IMR-90 (cell line): ENCODE measurements around the gene KIF5C. TPM values are rescaled to one million over a fixed set of nuclear protein-coding genes. Genes with fewer than 3 reads are reported as not detected.

Source experiments
- ATAC-seq: fragments of 200-7000 bp; cut with Tn5 transposase; 2 replicates; pipeline ENCODE4 v1.9.1; 2020; ENCODE audit warnings: low read depth, mild to moderate bottlenecking, moderate library complexity
- BruUV-seq: library from RNA; stranded (reverse); fragments of 400-500 nt; replicated peaks from 2 replicates; lab custom pipeline; 2021; lab: Mats Ljungman, UMichigan
- CTCF ChIA-PET: fragments of 300-600 bp; formaldehyde crosslinking; extraction: SDS; loops from one replicate; lab custom pipeline; 2021; ENCODE audit warnings: antibody characterized with exemption; lab: Yijun Ruan, JAX
- POLR2A ChIA-PET: fragments of 300-600 bp; sonication (Branson Sonifier 250); formaldehyde crosslinking; loops from one replicate; lab custom pipeline; 2022; ENCODE audit warnings: antibody characterized with exemption; ENCODE audit not compliant: unreplicated experiment; lab: Charles Lee
- DNase-seq: peaks from one replicate; pipeline ENCODE4 v3.0.0; 2013
- H2AFZ ChIP-seq: replicated peaks from 2 replicates; pipeline ENCODE3; 2013; ENCODE audit warnings: low read length, mild to moderate bottlenecking; ENCODE audit not compliant: poor library complexity
- H2AK5ac ChIP-seq: 2 replicates; pipeline ENCODE4 v1.6.1; 2013; ENCODE audit warnings: low read depth, low read length, inconsistent platforms
- H2AK9ac ChIP-seq: replicated peaks from 2 replicates; pipeline ENCODE3; 2013; ENCODE audit warnings: mild to moderate bottlenecking, low read depth, low read length, moderate library complexity; ENCODE audit not compliant: poor library complexity
- H2BK120ac ChIP-seq: 2 replicates; pipeline ENCODE4 v1.6.1; 2013; ENCODE audit warnings: low read depth, low read length, inconsistent platforms
- H2BK15ac ChIP-seq: 3 replicates; pipeline ENCODE4 v1.6.1; 2013; ENCODE audit warnings: low read depth, low read length, inconsistent platforms
- H2BK20ac ChIP-seq: 2 replicates; pipeline ENCODE4 v1.6.1; 2013; ENCODE audit warnings: low read depth, mild to moderate bottlenecking, inconsistent platforms, low read length, moderate library complexity
- H2BK5ac ChIP-seq: 2 replicates; pipeline ENCODE4 v1.6.1; 2013; ENCODE audit warnings: mild to moderate bottlenecking, low read depth, low read length, inconsistent platforms; ENCODE audit not compliant: poor library complexity, severe bottlenecking
- H3K14ac ChIP-seq: replicated peaks from 2 replicates; pipeline ENCODE4 v1.6.1; 2013; ENCODE audit warnings: low read depth, low read length, inconsistent platforms
- H3K18ac ChIP-seq: 2 replicates; pipeline ENCODE4 v1.6.1; 2013; ENCODE audit warnings: low read depth, low read length, control low read depth
- H3K23ac ChIP-seq: 2 replicates; pipeline ENCODE4 v1.6.1; 2013; ENCODE audit warnings: low read depth, low read length, inconsistent platforms
- H3K27ac ChIP-seq: 2 replicates; pipeline ENCODE4 v1.5.1; 2013; ENCODE audit warnings: mild to moderate bottlenecking, control low read depth, low read length; ENCODE audit not compliant: insufficient read depth
- H3K27me3 ChIP-seq: 2 replicates; pipeline ENCODE4 v1.6.1; 2013; ENCODE audit warnings: low read length; ENCODE audit not compliant: control insufficient read depth, insufficient read depth
- H3K36me3 ChIP-seq: 2 replicates; pipeline ENCODE4 v1.6.1; 2013; ENCODE audit warnings: low read length, mixed read lengths; ENCODE audit not compliant: control insufficient read depth, insufficient read depth
- H3K4ac ChIP-seq: 2 replicates; pipeline ENCODE4 v1.6.1; 2013; ENCODE audit warnings: low read depth, low read length, inconsistent platforms
- H3K4me1 ChIP-seq: 2 replicates; pipeline ENCODE4 v1.6.1; 2013; ENCODE audit warnings: low read length, mixed read lengths; ENCODE audit not compliant: control insufficient read depth, insufficient read depth
- H3K4me2 ChIP-seq: 2 replicates; pipeline ENCODE4 v1.6.1; 2013; ENCODE audit warnings: low read depth, mild to moderate bottlenecking, control low read depth, low read length, moderate library complexity
- H3K4me3 ChIP-seq: 2 replicates; pipeline ENCODE4 v1.5.1; 2013; ENCODE audit warnings: low read depth, mild to moderate bottlenecking, control low read depth, low read length, moderate library complexity; ENCODE audit not compliant: insufficient read depth
- H3K56ac ChIP-seq: 2 replicates; pipeline ENCODE4 v1.6.1; 2013; ENCODE audit warnings: low read length, inconsistent platforms; ENCODE audit not compliant: insufficient read depth; ENCODE audit errors: extremely low read depth
- H3K79me1 ChIP-seq, 2 experiments: 2 replicates each; pipeline ENCODE4 v1.6.1; 2013; ENCODE audit warnings: low read length in 2 of 2, inconsistent platforms in 1 of 2, low read depth in 1 of 2
- H3K9ac ChIP-seq: 2 replicates; pipeline ENCODE4 v1.6.1; 2013; ENCODE audit warnings: low read depth, low read length, control low read depth
- H3K9me1 ChIP-seq: 2 replicates; pipeline ENCODE4 v1.6.1; 2013; ENCODE audit warnings: low read length, inconsistent platforms; ENCODE audit not compliant: insufficient read depth
- H3K9me3 ChIP-seq: 2 replicates; pipeline ENCODE4 v1.6.1; 2013; ENCODE audit warnings: low read length; ENCODE audit not compliant: control insufficient read depth, insufficient read depth
- H4K20me1 ChIP-seq: 2 replicates; pipeline ENCODE4 v1.6.1; 2013; ENCODE audit warnings: low read length, inconsistent platforms; ENCODE audit not compliant: insufficient read depth
- H4K5ac ChIP-seq: 2 replicates; pipeline ENCODE4 v1.6.1; 2013; ENCODE audit warnings: mild to moderate bottlenecking, low read depth, low read length, control low read depth
- H4K8ac ChIP-seq, 2 experiments: 2 replicates each; pipeline ENCODE4 v1.6.1; 2013; ENCODE audit warnings: low read depth in 2 of 2, low read length in 2 of 2, control low read depth in 1 of 2, inconsistent platforms in 1 of 2
- H4K91ac ChIP-seq: 2 replicates; pipeline ENCODE4 v1.6.1; 2013; ENCODE audit warnings: low read depth, low read length, inconsistent platforms; ENCODE audit not compliant: insufficient read depth
- BHLHE40 ChIP-seq: fragments of 150-350 bp; IDR thresholded peaks from 2 replicates; pipeline ENCODE4 v1.6.1; 2016; ENCODE audit warnings: mild to moderate bottlenecking, low read depth, low read length
- CEBPB ChIP-seq: IDR thresholded peaks from 2 replicates; pipeline ENCODE4 v1.6.1; 2012; ENCODE audit warnings: low read depth, low read length, improper control_type of control experiment
- CTCF ChIP-seq: conservative IDR thresholded peaks from 2 replicates; pipeline ENCODE4 v1.5.1; 2012; ENCODE audit warnings: mild to moderate bottlenecking, low read depth, low read length, improper control_type of control experiment
- ELK1 ChIP-seq: fragments of 150-350 bp; IDR thresholded peaks from 2 replicates; pipeline ENCODE4 v1.6.1; 2016; ENCODE audit warnings: low read depth, mild to moderate bottlenecking, low read length, moderate library complexity, borderline replicate concordance
- FOS ChIP-seq: fragments of 150-350 bp; IDR thresholded peaks from 2 replicates; pipeline ENCODE4 v1.6.1; 2016; ENCODE audit warnings: low read depth, low read length
- MAFK ChIP-seq: IDR thresholded peaks from 2 replicates; pipeline ENCODE4 v1.6.1; 2012; ENCODE audit warnings: low read depth, low read length, improper control_type of control experiment
- MAZ ChIP-seq: IDR thresholded peaks from 2 replicates; pipeline ENCODE4 v1.6.1; 2012; ENCODE audit warnings: low read depth, mild to moderate bottlenecking, low read length, improper control_type of control experiment, moderate library complexity, borderline replicate concordance
- MXI1 ChIP-seq: IDR thresholded peaks from 2 replicates; pipeline ENCODE4 v1.6.1; 2012; ENCODE audit warnings: low read depth, mild to moderate bottlenecking, low read length, moderate library complexity, borderline replicate concordance
- POLR2A ChIP-seq: IDR thresholded peaks from 2 replicates; pipeline ENCODE4 v1.6.1; 2012; ENCODE audit warnings: mild to moderate bottlenecking, low read depth, low read length
- RCOR1 ChIP-seq: IDR thresholded peaks from 2 replicates; pipeline ENCODE4 v1.6.1; 2012; ENCODE audit warnings: mild to moderate bottlenecking, low read length, improper control_type of control experiment; ENCODE audit not compliant: insufficient replicate concordance
- RFX5 ChIP-seq: IDR thresholded peaks from 2 replicates; pipeline ENCODE4 v1.8.0; 2012; ENCODE audit warnings: low read depth, mild to moderate bottlenecking, low read length, moderate library complexity
- SMC3 ChIP-seq: fragments of 150-350 bp; IDR thresholded peaks from 2 replicates; pipeline ENCODE4 v1.6.1; 2016; ENCODE audit warnings: low read depth, mild to moderate bottlenecking, antibody characterized with exemption, low read length, moderate library complexity
- USF2 ChIP-seq: fragments of 150-350 bp; IDR thresholded peaks from 2 replicates; pipeline ENCODE4 v1.6.1; 2017; ENCODE audit warnings: mild to moderate bottlenecking, antibody characterized with exemption, low read length, low read depth
- WGBS, 2 experiments: methylation state at CpG; one replicate each; pipeline versions ENCODE4 v1.1.5 to v1.1.7; 2013; ENCODE audit warnings: missing lambda C conversion rate in 2 of 2; ENCODE audit not compliant: insufficient read length in 1 of 2; ENCODE audit errors: extremely low coverage in 2 of 2; 5-methylcytosine and 5-hydroxymethylcytosine counted together
- dilution Hi-C: fragments of 300-500 bp; cut with HindIII; formaldehyde crosslinking; loops from one replicate; pipeline ENCODE4 v1.14.3; 2018; ENCODE audit warnings: low sequenced_read_pairs; ENCODE audit not compliant: unreplicated experiment
- in situ Hi-C: fragments of 300-500 bp; cut with MboI; formaldehyde crosslinking; loops from 3 replicates; pipeline ENCODE4 v1.14.3; 2019; ENCODE audit warnings: low sequenced_read_pairs, inconsistent platforms, mixed read lengths
- intact Hi-C: fragments of 100-400 bp; cut with micrococcal nuclease; formaldehyde crosslinking; loops from 2 replicates; pipeline ENCODE4 v1.10.0; 2022
- polyA plus RNA-seq, 3 experiments: library from polyadenylated mRNA; depleted of rRNA; stranded (reverse); fragments of >200 nt; gene quantifications; 2 replicates each; pipeline ENCODE4 v1.2.3, GENCODE V29; 2012; ENCODE audit warnings: low replicate concordance in 1 of 3
- total RNA-seq: library from RNA; depleted of rRNA; stranded (reverse); fragments of >200 nt; gene quantifications from 2 replicates; pipeline ENCODE4 v1.2.3, GENCODE V29; 2012

KIF5C gene
- total and polyA plus RNA-seq, 2 of the 4 experiments (the other 2 are of a cell fraction) = 0.10 to 0.18 TPM

GRCh38 chr2:148880636-148881035 lies 5.6 kb downstream of the KIF5C start:
- no peaks in the 10 kb centered on the region; the same call in 1 of the 2 replicates for H3K9me3 ChIP-seq
- no peak overlapping the region for H2BK20ac ChIP-seq
- dilution Hi-C loops = no loop called here
- no peaks in the 10 kb centered on the region for H3K36me3 ChIP-seq
- H3K9me1 ChIP-seq = no peaks in the 10 kb centered on the region
- intact Hi-C loops = no loop called here
- no peak overlapping the region for H2BK5ac ChIP-seq
- no peak overlapping the region for H3K4me2 ChIP-seq
- no peaks in the 10 kb centered on the region for H3K79me1 ChIP-seq
- no peak overlapping the region for H3K4ac ChIP-seq
- DNase-seq = no peak
- no peak overlapping the region for H4K5ac ChIP-seq
- H3K23ac ChIP-seq = no peak overlapping the region
- H2AK9ac ChIP-seq = no peak overlapping the region
- in situ Hi-C loops = no loop called here
- H3K27ac ChIP-seq = no peak overlapping the region
- H3K27me3 ChIP-seq = peaks cover 19% of the 10 kb centered on the region
- H3K56ac ChIP-seq = no peak overlapping the region
- no peaks in the 10 kb centered on the region for H3K4me1 ChIP-seq
- H3K18ac ChIP-seq = no peak overlapping the region
- no peak overlapping the region for H2AFZ ChIP-seq
- H3K14ac ChIP-seq = no peak overlapping the region
- no peak overlapping the region for H2AK5ac ChIP-seq
- TF ChIP-seq RFX5 (no peak), POLR2A (no peak), USF2 (no peak), CEBPB (no peak), MAZ (no peak), MAFK (no peak), ELK1 (no peak), MXI1 (no peak), CTCF (no peak), FOS (no peak), BHLHE40 (no peak), RCOR1 (no peak), SMC3 (no peak)
- no peak overlapping the region for H3K9ac ChIP-seq
- no peak overlapping the region for H2BK15ac ChIP-seq
- no TSS peak for BruUV-seq
- H4K8ac ChIP-seq = no peak overlapping the region
- no peak overlapping the region for H3K4me3 ChIP-seq
- ChIA-PET POLR2A (interaction anchor here (0.7 kb wide), 1 partner anchor 103 kb away, joined by 3 read pairs; no protein-coding TSS in a partner anchor), CTCF (no interaction called here)
- no CpG with 5 or more reads among the region's 2 CpGs for WGBS, 2 experiments
- H4K20me1 ChIP-seq = no peaks in the 10 kb centered on the region
- ATAC-seq = no peak
- H2BK120ac ChIP-seq = no peak overlapping the region
- H4K91ac ChIP-seq = no peak overlapping the region
